ENCODE results near the gene AXIN2.
"Not testable (repeated sequence)": the region's sequence is repeated elsewhere in the genome, so short reads cannot be mapped to it uniquely, and the experiment has no call there.

Gene AXIN2

DNA sequence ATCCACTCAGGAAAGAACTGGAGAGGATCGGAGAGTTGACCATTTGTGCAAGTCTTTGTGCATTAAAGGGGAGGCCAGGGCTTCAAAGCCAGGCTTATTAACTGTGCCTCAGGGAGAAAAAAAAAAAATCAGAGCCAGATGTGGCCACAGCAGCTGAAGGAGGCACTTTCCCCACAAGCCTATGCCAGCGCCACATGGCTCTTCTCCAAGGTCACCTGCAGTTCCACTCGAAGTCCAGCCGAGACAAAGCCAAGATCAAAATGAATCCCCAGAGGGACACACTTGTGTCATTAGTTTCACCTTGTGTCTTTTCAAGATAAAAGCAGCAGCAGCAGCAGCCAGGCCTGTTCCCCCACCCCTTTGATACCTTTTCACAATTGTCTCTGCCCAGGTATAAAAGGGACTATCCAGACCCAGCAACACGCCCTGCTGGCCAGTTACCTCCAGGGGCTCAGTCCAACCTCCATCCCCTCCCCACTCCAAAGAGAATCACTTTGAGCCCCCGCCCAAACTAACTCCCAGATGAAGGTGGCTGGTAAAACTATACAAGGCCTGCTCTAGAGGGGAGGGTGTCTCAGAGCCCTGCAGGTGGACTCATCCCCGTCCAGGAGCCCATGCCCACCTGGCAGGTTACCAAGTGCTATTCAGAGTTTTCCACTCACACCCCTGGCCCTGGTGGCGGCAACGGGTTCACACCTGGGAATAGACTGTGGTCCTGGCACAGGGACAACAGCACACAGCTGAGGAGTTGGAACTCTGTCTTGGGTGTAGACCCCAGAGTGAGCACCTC is 29.2 kb downstream of the AXIN2 start:
- no peak overlapping the region for H3K9ac ChIP-seq (ENCODE audit: low read depth, low read length)

DNA sequence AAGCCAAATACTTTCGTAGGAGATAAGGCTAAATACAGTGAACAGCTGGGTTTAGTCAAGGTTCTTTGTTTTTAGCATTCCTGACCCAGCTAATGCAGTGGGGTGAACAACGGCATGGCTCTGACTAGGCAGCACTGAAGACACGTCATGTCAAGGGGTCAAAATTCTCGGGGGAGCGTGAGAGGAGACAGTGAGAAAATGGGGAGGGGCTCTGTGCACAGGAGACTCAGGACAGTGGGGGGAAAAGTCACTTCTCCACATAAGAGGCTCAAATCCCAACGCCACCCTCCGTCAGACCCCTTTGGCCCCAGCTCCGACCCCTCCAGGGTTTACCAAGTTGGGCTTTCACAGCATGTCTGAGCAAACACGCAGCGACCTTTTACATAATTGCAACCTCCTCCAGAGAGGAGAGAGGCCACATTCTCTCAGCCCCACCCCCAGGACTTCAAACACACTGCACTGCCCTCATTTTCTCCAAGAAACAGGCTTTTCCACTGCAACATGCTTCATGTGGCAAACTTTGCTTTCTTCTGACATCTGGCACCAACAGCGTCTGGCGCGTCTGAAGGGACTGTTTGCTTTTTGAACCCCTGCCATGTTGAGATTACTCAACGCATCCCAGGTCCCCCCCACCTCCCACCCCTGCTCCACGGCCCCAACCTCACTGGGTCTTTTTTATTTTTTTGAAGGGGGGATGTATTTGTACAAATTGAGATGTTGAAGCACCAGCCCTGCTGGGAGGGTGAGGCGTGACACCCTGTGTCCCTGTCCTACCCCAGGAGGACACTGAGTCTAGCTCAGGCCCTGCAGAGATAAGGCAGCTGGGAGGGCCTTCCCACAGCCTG is 30.0 kb downstream of the AXIN2 start:
- Histone ChIP-seq H3K27me3 (ENCODE audit: insufficient read depth, low read length) (no peaks in the 10 kb centered on the region), H3K9me3 (ENCODE audit: insufficient read depth, low read depth, low read length) (no peaks in the 10 kb centered on the region), H3K27ac (ENCODE audit: low read length) (no peak overlapping the region), H3K36me3 (ENCODE audit: insufficient read depth, low read depth, low read length) (peaks cover 78% of the 10 kb centered on the region), H3K4me3 (ENCODE audit: low read length) (peak overlapping the region; percentile 21; the same call in 1 of the 2 replicates), H3K9ac (ENCODE audit: low read depth, low read length) (peak overlapping the region; percentile 18; the same call in 1 of the 2 replicates), H3K4me1 (ENCODE audit: insufficient read depth, low read length) (peaks cover 26% of the 10 kb centered on the region)

More for the DNA sequence above, 29.2 kb downstream of the AXIN2 start:
- peaks cover 86% of the 10 kb centered on the region for H3K36me3 ChIP-seq (ENCODE audit: insufficient read depth, low read depth, low read length)
- no peak overlapping the region for H3K27ac ChIP-seq (ENCODE audit: low read length)
- H3K4me1 ChIP-seq (ENCODE audit: insufficient read depth, low read length) = peaks cover 26% of the 10 kb centered on the region
- H3K9me3 ChIP-seq (ENCODE audit: insufficient read depth, low read depth, low read length) = no peaks in the 10 kb centered on the region
- H3K4me3 ChIP-seq (ENCODE audit: low read length) = no peak overlapping the region; the same call in 1 of the 2 replicates
- no peaks in the 10 kb centered on the region for H3K27me3 ChIP-seq (ENCODE audit: insufficient read depth, low read length)

DNA sequence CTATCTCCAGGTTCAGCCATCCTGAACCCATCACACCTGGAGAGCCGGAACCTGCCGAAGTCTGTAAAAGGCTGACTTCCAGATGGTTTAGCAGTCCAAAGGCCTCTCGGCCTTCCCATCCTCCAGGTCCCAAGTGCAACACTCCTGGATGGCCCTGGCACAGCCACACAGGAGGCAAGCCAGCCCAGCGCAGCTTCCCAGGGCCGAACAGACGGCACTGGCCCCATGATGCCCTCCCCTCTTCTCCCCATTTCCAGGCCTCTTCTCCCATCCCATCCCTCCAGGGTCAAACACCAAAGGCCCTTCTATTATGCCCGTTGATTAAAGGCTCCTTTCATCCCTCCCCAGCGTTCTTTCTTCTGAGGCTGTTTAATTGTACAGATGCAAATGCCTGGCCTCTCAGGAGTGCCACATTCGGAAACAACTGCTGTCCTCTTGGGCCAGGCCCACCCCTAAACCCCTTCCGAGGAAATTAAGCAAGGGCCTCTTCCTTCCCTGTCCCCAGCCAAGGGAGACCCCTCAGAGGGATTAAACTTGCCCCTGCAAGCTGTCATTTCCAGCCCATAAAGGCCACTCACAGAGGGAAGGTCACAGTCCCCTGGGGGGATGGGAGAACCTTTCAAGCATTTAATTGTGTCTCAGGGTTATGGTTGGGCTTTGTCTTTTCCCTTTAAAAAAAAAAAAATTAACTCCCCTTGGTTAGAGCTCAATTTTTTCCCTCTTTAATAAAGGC is 30.8 kb downstream of the AXIN2 start:
- H3K27me3 ChIP-seq (ENCODE audit: insufficient read depth, low read length) = no peaks in the 10 kb centered on the region
- H3K4me3 ChIP-seq (ENCODE audit: low read length) = 0 out of 2 replicates have a peak overlapping the region, but pooled peaks have one; percentile 21
- H3K9ac ChIP-seq (ENCODE audit: low read depth, low read length) = peak overlapping the region; percentile 18; the same call in 1 of the 2 replicates
- no peak overlapping the region for H3K27ac ChIP-seq (ENCODE audit: low read length)
- H3K36me3 ChIP-seq (ENCODE audit: insufficient read depth, low read depth, low read length) = peaks cover 70% of the 10 kb centered on the region
- peaks cover 26% of the 10 kb centered on the region for H3K4me1 ChIP-seq (ENCODE audit: insufficient read depth, low read length)
- no peaks in the 10 kb centered on the region for H3K9me3 ChIP-seq (ENCODE audit: insufficient read depth, low read depth, low read length)

DNA sequence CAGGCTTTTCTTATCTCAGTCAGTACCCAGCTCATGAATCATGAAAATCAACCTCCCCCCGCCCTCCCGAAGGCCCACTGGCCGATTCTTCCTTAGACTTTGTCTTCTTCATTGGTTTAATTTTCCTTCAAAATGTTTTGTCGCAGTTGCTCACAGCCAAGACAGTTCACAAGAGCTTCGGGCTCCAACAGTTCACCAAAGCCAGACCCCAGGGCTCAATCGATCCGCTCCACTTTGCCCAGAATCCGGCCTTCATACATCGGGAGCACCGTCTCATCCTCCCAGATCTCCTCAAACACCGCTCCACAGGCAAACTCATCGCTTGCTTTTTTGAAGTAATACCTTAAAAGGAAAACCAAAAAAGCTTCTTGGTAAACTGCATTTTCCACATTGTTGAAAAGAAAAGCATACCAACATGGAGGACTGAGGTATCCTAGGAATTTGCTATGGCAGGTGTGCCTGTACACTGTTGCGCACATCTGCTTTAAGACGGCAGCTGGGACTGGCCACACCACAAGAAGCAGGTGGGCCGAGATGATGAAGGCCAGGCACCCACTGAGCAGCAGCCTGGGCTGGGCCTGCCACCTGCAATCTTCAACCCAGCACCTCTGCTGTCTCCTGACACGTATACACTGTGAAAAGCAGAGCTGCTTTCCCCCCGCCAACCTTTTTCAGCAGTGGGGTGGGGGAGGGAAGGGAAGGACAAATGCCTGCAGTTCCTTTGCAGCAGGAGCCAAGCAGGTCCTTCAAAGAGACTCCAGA is 31.5 kb downstream of the AXIN2 start:
- Histone ChIP-seq H3K9ac (ENCODE audit: low read depth, low read length) (no peak overlapping the region), H3K9me3 (ENCODE audit: insufficient read depth, low read depth, low read length) (no peaks in the 10 kb centered on the region), H3K27me3 (ENCODE audit: insufficient read depth, low read length) (no peaks in the 10 kb centered on the region), H3K4me1 (ENCODE audit: insufficient read depth, low read length) (peaks cover 26% of the 10 kb centered on the region), H3K4me3 (ENCODE audit: low read length) (no peak overlapping the region), H3K27ac (ENCODE audit: low read length) (no peak overlapping the region), H3K36me3 (ENCODE audit: insufficient read depth, low read depth, low read length) (peaks cover 62% of the 10 kb centered on the region)

DNA sequence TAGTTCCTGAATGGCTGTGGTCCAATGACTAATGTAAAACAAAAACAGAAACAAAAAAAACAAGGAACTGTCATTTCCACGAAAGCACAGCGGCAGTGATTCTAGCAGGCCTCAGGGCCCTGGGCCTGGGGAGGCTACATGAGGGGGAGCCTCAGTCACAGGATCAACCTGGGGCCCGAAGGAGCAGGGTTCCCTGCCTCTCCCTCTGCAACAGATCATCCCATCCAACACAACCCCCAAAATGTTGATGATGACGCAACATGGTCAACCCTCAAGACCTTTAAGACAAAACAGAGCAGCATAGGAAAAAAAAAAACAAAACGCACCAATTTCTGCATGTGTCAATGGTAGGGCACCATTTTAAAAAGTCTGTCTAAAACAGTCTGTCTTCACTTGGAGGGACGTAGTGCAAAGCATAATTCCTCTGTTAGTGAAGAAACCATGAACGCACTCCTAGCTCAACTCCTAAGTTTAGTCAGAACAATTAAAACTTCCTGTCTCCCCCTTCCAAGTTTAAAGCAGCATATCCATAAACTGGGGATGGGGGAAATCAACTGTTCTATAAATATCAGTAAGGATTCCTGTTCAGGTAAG is 32.3 kb downstream of the AXIN2 start:
- H3K27me3 ChIP-seq (ENCODE audit: insufficient read depth, low read length) = no peaks in the 10 kb centered on the region
- no peak overlapping the region for H3K4me3 ChIP-seq (ENCODE audit: low read length)
- peaks cover 55% of the 10 kb centered on the region for H3K36me3 ChIP-seq (ENCODE audit: insufficient read depth, low read depth, low read length)
- H3K4me1 ChIP-seq (ENCODE audit: insufficient read depth, low read length) = peaks cover 26% of the 10 kb centered on the region
- H3K9me3 ChIP-seq (ENCODE audit: insufficient read depth, low read depth, low read length) = no peaks in the 10 kb centered on the region
- H3K9ac ChIP-seq (ENCODE audit: low read depth, low read length) = no peak overlapping the region
- H3K27ac ChIP-seq (ENCODE audit: low read length) = no peak overlapping the region

DNA sequence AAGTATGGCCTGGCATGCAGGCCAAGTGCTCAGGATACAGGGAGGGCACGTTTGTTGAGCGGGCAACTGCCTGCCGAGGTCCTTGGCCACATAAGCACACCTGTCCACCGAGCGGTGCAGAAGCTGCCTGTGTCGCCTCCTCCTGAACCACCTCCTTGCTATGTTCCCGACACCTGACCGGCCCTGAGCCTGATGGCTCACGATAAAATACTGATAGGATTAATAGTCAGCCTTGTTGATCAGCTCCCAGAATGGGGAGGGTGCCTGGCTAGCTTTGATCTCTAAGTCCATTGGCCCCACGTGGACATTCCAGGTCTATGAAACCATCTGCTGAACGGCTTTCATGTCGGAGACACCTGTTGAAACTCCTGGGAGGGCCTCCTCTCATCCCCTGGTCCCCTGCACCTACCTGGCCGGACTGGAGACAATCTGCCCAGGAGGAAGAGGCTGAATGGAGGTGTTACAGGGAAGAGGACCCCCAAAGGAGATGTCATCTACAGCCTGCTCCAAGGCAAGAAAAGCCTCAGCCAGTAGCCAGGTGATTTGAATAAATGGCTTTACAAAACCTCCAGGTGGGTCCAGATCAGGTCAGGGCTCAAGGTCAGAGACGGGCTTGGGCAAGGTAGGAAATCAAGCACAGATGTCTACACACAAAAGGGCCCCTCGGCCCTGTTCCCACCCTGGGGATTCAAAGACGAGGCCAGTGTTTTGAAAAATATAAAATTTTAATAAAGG is 33.4 kb downstream of the AXIN2 start:
- Histone ChIP-seq H3K4me3 (ENCODE audit: low read length) (no peak overlapping the region), H3K9me3 (ENCODE audit: insufficient read depth, low read depth, low read length) (no peaks in the 10 kb centered on the region), H3K9ac (ENCODE audit: low read depth, low read length) (no peak overlapping the region), H3K36me3 (ENCODE audit: insufficient read depth, low read depth, low read length) (peaks cover 43% of the 10 kb centered on the region), H3K4me1 (ENCODE audit: insufficient read depth, low read length) (peaks cover 28% of the 10 kb centered on the region), H3K27ac (ENCODE audit: low read length) (no peak overlapping the region), H3K27me3 (ENCODE audit: insufficient read depth, low read length) (no peaks in the 10 kb centered on the region)

DNA sequence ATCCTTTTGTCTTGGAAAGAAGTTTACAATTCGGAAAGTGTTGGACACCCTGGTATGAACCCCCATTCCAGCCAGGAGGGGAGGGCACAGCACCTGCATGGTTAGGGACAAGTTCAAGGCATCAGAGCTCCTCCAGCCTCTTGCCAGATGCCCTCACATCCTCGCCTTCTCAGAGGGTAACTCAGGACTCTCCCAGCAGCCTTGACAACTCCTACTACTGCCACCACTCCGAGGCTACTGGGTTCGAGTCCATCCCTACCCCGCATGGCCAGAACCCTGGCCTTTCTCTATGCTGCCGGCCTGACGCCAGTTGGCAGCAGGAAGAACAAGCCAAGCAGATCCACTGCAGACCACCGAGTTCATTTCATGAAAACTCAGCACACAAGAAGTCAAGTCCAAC is 34.1 kb downstream of the AXIN2 start:
- no peak overlapping the region for H3K27ac ChIP-seq (ENCODE audit: low read length)
- no peak overlapping the region for H3K9ac ChIP-seq (ENCODE audit: low read depth, low read length)
- no peak overlapping the region for H3K4me3 ChIP-seq (ENCODE audit: low read length)
- peaks cover 28% of the 10 kb centered on the region for H3K4me1 ChIP-seq (ENCODE audit: insufficient read depth, low read length)
- no peaks in the 10 kb centered on the region for H3K9me3 ChIP-seq (ENCODE audit: insufficient read depth, low read depth, low read length)
- H3K27me3 ChIP-seq (ENCODE audit: insufficient read depth, low read length) = no peaks in the 10 kb centered on the region
- H3K36me3 ChIP-seq (ENCODE audit: insufficient read depth, low read depth, low read length) = peaks cover 37% of the 10 kb centered on the region

DNA sequence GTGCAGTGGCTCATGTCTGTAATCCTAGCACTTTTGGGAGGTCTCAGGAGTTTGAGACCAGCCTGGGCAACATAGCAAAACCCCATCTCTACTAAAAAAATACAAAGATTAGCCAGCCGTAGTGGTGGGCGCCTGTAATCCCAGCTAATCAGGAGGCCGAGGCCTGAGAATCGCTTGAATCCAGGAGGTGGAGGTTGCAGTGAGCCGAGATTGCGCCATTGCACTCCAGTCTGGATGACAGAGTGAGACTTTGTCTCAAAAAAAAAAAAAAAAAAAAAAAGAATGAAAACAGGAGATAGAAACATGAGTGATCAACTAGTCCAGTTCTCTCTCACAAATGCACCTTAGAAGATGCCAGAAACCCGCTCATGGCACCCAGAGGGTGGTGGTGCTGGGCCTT is 34.6 kb downstream of the AXIN2 start:
- H3K27me3 ChIP-seq (ENCODE audit: insufficient read depth, low read length); H3K9me3 ChIP-seq (ENCODE audit: insufficient read depth, low read depth, low read length); H3K27ac ChIP-seq (ENCODE audit: low read length); H3K9ac ChIP-seq (ENCODE audit: low read depth, low read length); H3K4me3 ChIP-seq (ENCODE audit: low read length): not testable (repeated sequence)
- Histone ChIP-seq H3K4me1 (ENCODE audit: insufficient read depth, low read length) (peaks cover 23% of the 10 kb centered on the region), H3K36me3 (ENCODE audit: insufficient read depth, low read depth, low read length) (peaks cover 32% of the 10 kb centered on the region)

DNA sequence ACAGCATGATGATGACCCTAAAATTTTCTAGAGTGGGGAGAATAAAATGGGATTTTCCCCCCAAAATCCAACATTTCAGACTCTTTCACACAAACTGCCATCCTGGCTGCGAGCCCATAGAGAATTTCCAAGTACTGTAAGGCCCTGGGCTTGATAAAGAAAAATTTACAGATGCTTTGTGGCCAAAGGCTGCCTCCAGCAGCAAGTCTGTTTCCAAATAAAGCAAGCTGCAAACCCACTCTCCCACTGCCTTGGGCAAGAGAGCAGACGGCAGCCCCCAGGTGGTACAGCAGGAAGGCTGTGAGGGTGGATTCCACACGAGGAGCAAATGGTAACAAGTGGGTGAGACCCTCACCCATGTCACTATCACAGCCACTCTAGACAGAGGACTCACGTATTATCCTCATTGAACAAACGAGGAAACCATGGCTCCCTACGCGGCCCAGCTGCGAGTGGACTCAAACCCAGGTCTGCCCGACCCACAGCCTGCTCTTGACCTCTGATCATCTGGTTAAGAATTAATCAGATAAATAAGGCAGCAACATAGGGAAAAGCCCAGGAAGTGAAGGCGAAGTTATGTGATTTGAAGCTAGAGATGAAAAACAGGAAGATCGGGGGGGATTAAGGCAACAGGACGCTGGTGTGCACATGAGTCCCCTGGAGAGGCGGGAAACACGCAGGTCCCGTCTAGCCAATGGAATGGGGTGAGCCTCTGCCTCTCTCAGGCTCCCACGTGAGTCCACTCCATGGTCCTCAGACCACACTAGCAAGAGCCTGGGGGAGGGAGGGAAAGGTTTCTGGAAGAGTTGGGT is 37.4 kb downstream of the AXIN2 start:
- no peak overlapping the region for H3K4me3 ChIP-seq (ENCODE audit: low read length)
- 0 out of 2 replicates have a peak, but pooled peaks cover 2% of the 10 kb centered on the region for H3K4me1 ChIP-seq (ENCODE audit: insufficient read depth, low read length)
- H3K9me3 ChIP-seq (ENCODE audit: insufficient read depth, low read depth, low read length) = no peaks in the 10 kb centered on the region
- no peak overlapping the region for H3K9ac ChIP-seq (ENCODE audit: low read depth, low read length)
- no peaks in the 10 kb centered on the region for H3K27me3 ChIP-seq (ENCODE audit: insufficient read depth, low read length)
- peaks cover 11% of the 10 kb centered on the region for H3K36me3 ChIP-seq (ENCODE audit: insufficient read depth, low read depth, low read length)
- H3K27ac ChIP-seq (ENCODE audit: low read length) = no peak overlapping the region

DNA sequence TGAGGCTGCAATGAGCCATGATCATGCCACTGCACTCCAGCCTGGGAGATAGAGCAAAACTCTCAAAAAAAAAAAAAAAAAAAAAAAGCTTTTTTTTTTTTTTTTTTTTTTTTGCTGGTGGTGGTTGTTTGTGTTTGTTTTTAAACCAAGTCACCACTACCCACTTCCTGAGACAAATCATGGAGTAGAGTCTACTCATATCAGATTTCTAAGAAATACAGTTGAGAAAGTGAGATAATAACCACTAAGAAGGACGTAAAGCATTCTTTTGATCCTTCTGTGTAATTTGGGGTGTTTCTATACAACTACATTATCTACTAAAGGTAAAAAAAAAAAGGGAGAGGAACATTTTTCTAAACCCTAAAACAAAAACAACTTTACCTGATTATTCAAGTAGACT is 38.0 kb downstream of the AXIN2 start:
- Histone ChIP-seq H3K9ac (ENCODE audit: low read depth, low read length) (no peak overlapping the region), H3K36me3 (ENCODE audit: insufficient read depth, low read depth, low read length) (peaks cover 4% of the 10 kb centered on the region; the same call in 1 of the 2 replicates)

More for the DNA sequence above, 38.0 kb downstream of the AXIN2 start:
- no peak overlapping the region for H3K4me3 ChIP-seq (ENCODE audit: low read length)
- H3K4me1 ChIP-seq (ENCODE audit: insufficient read depth, low read length) = 0 out of 2 replicates have a peak, but pooled peaks cover 2% of the 10 kb centered on the region
- H3K27me3 ChIP-seq (ENCODE audit: insufficient read depth, low read length) = no peaks in the 10 kb centered on the region
- no peak overlapping the region for H3K27ac ChIP-seq (ENCODE audit: low read length)
- no peaks in the 10 kb centered on the region for H3K9me3 ChIP-seq (ENCODE audit: insufficient read depth, low read depth, low read length)
